ENCODE results near the gene LATS1.

DNA sequence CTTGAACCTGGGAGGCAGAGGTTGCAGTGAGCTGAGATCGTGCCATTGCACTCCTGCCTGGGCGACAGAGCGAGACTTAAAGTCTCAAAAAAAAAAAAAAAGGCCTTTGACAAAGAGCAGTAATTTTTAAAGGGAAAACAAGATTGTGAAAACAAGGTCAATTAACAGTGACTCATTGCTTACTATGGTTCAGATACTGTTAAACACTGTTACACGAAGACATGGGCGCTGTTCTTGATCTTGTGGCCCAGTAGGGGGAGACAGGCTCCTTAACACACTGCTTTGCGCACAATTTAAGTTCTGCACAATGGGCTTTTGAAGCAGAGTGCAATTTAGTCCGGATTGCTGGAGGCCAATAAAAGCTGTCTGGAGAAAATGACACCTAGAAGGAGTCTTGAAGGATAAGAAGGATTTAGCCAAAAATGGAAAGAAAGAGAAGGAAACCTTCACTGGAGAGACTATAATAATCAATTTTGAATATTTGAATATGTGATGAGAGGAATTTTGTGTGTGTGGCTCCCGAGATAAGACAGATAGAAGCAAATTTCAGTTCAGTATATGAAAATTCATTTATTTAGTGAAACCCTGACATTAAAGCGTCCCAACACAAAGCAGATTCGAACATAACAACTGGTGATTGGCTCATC lies 6.0 kb upstream of the LATS1 start:
- peak; percentile 48 for TF ChIP-seq SMC3 (IDR thresholded peaks at IDR 0.05; ENCODE audit: low read depth, low read length)
- TF ChIP-seq, protein P1, sequence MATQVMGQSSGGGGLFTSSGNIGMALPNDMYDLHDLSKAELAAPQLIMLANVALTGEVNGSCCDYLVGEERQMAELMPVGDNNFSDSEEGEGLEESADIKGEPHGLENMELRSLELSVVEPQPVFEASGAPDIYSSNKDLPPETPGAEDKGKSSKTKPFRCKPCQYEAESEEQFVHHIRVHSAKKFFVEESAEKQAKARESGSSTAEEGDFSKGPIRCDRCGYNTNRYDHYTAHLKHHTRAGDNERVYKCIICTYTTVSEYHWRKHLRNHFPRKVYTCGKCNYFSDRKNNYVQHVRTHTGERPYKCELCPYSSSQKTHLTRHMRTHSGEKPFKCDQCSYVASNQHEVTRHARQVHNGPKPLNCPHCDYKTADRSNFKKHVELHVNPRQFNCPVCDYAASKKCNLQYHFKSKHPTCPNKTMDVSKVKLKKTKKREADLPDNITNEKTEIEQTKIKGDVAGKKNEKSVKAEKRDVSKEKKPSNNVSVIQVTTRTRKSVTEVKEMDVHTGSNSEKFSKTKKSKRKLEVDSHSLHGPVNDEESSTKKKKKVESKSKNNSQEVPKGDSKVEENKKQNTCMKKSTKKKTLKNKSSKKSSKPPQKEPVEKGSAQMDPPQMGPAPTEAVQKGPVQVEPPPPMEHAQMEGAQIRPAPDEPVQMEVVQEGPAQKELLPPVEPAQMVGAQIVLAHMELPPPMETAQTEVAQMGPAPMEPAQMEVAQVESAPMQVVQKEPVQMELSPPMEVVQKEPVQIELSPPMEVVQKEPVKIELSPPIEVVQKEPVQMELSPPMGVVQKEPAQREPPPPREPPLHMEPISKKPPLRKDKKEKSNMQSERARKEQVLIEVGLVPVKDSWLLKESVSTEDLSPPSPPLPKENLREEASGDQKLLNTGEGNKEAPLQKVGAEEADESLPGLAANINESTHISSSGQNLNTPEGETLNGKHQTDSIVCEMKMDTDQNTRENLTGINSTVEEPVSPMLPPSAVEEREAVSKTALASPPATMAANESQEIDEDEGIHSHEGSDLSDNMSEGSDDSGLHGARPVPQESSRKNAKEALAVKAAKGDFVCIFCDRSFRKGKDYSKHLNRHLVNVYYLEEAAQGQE (IDR thresholded peaks at IDR 0.05; ENCODE audit: low read depth, low read length): no peak
- TF ChIP-seq, protein P2, sequence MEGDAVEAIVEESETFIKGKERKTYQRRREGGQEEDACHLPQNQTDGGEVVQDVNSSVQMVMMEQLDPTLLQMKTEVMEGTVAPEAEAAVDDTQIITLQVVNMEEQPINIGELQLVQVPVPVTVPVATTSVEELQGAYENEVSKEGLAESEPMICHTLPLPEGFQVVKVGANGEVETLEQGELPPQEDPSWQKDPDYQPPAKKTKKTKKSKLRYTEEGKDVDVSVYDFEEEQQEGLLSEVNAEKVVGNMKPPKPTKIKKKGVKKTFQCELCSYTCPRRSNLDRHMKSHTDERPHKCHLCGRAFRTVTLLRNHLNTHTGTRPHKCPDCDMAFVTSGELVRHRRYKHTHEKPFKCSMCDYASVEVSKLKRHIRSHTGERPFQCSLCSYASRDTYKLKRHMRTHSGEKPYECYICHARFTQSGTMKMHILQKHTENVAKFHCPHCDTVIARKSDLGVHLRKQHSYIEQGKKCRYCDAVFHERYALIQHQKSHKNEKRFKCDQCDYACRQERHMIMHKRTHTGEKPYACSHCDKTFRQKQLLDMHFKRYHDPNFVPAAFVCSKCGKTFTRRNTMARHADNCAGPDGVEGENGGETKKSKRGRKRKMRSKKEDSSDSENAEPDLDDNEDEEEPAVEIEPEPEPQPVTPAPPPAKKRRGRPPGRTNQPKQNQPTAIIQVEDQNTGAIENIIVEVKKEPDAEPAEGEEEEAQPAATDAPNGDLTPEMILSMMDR (IDR thresholded peaks at IDR 0.05): peak; percentile 78
- TF ChIP-seq SIN3A (IDR thresholded peaks at IDR 0.05; ENCODE audit: borderline replicate concordance, low read depth, low read length): no peak
- no peak for TF ChIP-seq EP300 (IDR thresholded peaks at IDR 0.05; ENCODE audit: borderline replicate concordance in 1 of 2, low read depth in 1 of 2, low read length in 1 of 2)
- no peak for TF ChIP-seq POLR2AphosphoS5 (IDR thresholded peaks at IDR 0.05; ENCODE audit: low read depth, low read length)
- TF ChIP-seq JUND (IDR thresholded peaks at IDR 0.05): no peak
- TF ChIP-seq YY1 (IDR thresholded peaks at IDR 0.05; ENCODE audit: low read depth): no peak
- TF ChIP-seq, protein P3, sequence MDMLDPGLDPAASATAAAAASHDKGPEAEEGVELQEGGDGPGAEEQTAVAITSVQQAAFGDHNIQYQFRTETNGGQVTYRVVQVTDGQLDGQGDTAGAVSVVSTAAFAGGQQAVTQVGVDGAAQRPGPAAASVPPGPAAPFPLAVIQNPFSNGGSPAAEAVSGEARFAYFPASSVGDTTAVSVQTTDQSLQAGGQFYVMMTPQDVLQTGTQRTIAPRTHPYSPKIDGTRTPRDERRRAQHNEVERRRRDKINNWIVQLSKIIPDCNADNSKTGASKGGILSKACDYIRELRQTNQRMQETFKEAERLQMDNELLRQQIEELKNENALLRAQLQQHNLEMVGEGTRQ (IDR thresholded peaks at IDR 0.05; ENCODE audit: borderline replicate concordance, low read depth, low read length): no peak
- peak; percentile 70 for TF ChIP-seq RAD21 (IDR thresholded peaks at IDR 0.05; ENCODE audit: low read length)
- TF ChIP-seq EZH2phosphoT487 (IDR thresholded peaks at IDR 0.05; ENCODE audit: borderline replicate concordance, low read depth): no peak
- TF ChIP-seq RXRA (IDR thresholded peaks at IDR 0.05; ENCODE audit: borderline replicate concordance, low read depth): no peak

All from SK-N-SH (cell line).